Measurements from ENCODE around the gene TGFBR2. TPM values are rescaled to one million over a fixed set of nuclear protein-coding genes. Genes with fewer than 3 reads are reported as not detected.

TGFBR2 gene
- total and polyA plus RNA-seq, 10 of the 15 experiments (the other 5 are each of a cell fraction or from before 2014, with no cell fraction given) = 0.02 to 0.98 (median 0.18) TPM; not detected in 1

DNA sequence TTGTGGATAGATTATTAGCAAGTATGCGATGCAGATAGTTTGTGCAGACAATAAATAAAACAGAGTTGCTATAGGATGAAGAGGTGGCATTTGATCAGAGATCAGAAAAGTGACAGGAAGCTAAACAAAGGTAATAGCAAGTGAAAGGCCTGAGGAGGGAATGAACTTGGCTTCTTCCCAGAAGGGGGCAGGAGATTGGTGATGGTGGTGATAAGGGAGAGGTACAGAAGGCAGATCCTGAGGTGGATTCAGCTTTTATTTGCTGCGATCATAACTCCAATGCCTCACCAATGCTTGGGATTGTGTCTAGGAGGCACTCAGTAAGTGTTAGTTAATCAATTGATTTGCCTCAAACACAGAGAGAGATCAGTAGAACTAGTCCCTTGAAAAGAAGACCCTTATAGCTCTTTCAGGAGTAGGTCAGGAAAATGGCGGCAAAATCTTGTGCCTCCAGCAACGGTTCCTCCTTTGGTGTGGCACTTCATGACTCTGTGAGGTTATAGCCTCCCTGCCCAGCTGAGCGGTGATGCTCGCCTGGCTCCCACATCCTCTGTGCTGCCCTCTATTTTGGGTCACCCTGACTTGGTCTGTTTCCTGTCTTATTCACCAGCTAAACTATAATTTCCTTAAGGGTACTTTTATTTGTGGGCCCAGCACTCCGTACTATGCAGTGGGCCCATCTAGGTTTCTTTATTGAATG is 37.5 kb downstream of the TGFBR2 start:
- SMC1A ChIA-PET (ENCODE audit: uncharacterized antibody, unreplicated experiment) = interaction anchor here (4.6 kb wide), 1 partner anchor 15 kb away, joined by 23 read pairs; no protein-coding TSS in a partner anchor
- Histone ChIP-seq H3K27ac (ENCODE audit: control insufficient read depth, insufficient read depth) (no peak overlapping the region), H3K9me3 (replicated peaks; ENCODE audit: control insufficient read depth, insufficient read depth, low read length) (no peaks in the 10 kb centered on the region; the same call in 2 of the 3 replicates), H4K20me1 (ENCODE audit: control insufficient read depth, insufficient read depth) (no peaks in the 10 kb centered on the region), H3K4me3 (no peak overlapping the region), H3K27me3 (replicated peaks in 1 of 2; ENCODE audit: control insufficient read depth in 2 of 2, insufficient read depth in 2 of 2, low read length in 1 of 2) (no peaks in the 10 kb centered on the region; a peak in 1 of 4 replicates), H3K9ac (ENCODE audit: control insufficient read depth, insufficient read depth, low read length) (no peak overlapping the region), H3K4me2 (ENCODE audit: control insufficient read depth, insufficient read depth) (no peak overlapping the region), H3K79me2 (ENCODE audit: control insufficient read depth, insufficient read depth, low read length) (no peaks in the 10 kb centered on the region), H2AFZ (ENCODE audit: control insufficient read depth, low read depth, low read length) (no peak overlapping the region), H3K36me3 (ENCODE audit: control insufficient read depth in 2 of 2, insufficient read depth in 2 of 2, low read length in 1 of 2) (no peaks in the 10 kb centered on the region), H3K4me1 (ENCODE audit: control insufficient read depth, insufficient read depth, low read length) (peaks cover 32% of the 10 kb centered on the region)
- in situ Hi-C loops (cut with MboI) (no loop called here), intact Hi-C loops (cut with micrococcal nuclease; ENCODE audit: unreplicated experiment) (loop anchor here (2.0 kb wide), 1 partner anchor 15 kb away; no protein-coding TSS in a partner anchor)
- 47% methylated on average over 7 of the region's 7 CpGs for WGBS (ENCODE audit: insufficient coverage, insufficient replicate concordance, low lambda C conversion rate, missing lambda C conversion rate)
- peak; percentile 34; the same call in 2 of the 3 replicates for ATAC-seq
- no peak for TF ChIP-seq KAT2A (conservative IDR thresholded peaks at IDR 0.05; ENCODE audit: control insufficient read depth, low read depth, low read length)
- no peak for TF ChIP-seq RAD51 (IDR thresholded peaks at IDR 0.05)
- TF ChIP-seq CHD1 (IDR thresholded peaks at IDR 0.05; ENCODE audit: low read depth, low read length) = no peak
- TF ChIP-seq, protein P1, sequence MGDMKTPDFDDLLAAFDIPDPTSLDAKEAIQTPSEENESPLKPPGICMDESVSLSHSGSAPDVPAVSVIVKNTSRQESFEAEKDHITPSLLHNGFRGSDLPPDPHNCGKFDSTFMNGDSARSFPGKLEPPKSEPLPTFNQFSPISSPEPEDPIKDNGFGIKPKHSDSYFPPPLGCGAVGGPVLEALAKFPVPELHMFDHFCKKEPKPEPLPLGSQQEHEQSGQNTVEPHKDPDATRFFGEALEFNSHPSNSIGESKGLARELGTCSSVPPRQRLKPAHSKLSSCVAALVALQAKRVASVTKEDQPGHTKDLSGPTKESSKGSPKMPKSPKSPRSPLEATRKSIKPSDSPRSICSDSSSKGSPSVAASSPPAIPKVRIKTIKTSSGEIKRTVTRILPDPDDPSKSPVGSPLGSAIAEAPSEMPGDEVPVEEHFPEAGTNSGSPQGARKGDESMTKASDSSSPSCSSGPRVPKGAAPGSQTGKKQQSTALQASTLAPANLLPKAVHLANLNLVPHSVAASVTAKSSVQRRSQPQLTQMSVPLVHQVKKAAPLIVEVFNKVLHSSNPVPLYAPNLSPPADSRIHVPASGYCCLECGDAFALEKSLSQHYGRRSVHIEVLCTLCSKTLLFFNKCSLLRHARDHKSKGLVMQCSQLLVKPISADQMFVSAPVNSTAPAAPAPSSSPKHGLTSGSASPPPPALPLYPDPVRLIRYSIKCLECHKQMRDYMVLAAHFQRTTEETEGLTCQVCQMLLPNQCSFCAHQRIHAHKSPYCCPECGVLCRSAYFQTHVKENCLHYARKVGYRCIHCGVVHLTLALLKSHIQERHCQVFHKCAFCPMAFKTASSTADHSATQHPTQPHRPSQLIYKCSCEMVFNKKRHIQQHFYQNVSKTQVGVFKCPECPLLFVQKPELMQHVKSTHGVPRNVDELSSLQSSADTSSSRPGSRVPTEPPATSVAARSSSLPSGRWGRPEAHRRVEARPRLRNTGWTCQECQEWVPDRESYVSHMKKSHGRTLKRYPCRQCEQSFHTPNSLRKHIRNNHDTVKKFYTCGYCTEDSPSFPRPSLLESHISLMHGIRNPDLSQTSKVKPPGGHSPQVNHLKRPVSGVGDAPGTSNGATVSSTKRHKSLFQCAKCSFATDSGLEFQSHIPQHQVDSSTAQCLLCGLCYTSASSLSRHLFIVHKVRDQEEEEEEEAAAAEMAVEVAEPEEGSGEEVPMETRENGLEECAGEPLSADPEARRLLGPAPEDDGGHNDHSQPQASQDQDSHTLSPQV (IDR thresholded peaks at IDR 0.05) = no peak
- no peak for TF ChIP-seq PML (IDR thresholded peaks at IDR 0.05; ENCODE audit: low read length)
- no peak for TF ChIP-seq HDAC2 (IDR thresholded peaks at IDR 0.05)
- TF ChIP-seq HDGF (IDR thresholded peaks at IDR 0.05) = no peak
- TF ChIP-seq NRF1 (conservative IDR thresholded peaks at IDR 0.05; ENCODE audit: low read depth, low read length) = no peak
- TF ChIP-seq NR2C2 (IDR thresholded peaks at IDR 0.05; ENCODE audit: borderline replicate concordance, control insufficient read depth, insufficient read length, low read depth) = no peak
- no peak for TF ChIP-seq TCF3 (IDR thresholded peaks at IDR 0.05; ENCODE audit: borderline replicate concordance, insufficient read depth, low read depth, low read length)
- no peak for TF ChIP-seq MYB (IDR thresholded peaks at IDR 0.05; ENCODE audit: borderline replicate concordance, low read depth, low read length)
- no peak for TF ChIP-seq STAT1 (conservative IDR thresholded peaks at IDR 0.05)
- TF ChIP-seq HDAC6 (IDR thresholded peaks at IDR 0.05; ENCODE audit: unreplicated experiment) = no peak
- TF ChIP-seq SIN3A (IDR thresholded peaks at IDR 0.05; ENCODE audit: low read depth, low read length) = no peak
- TF ChIP-seq BACH1 (IDR thresholded peaks at IDR 0.05; ENCODE audit: borderline replicate concordance) = no peak
- TF ChIP-seq IKZF1 (conservative IDR thresholded peaks at IDR 0.05) = no peak
- RAD21 ChIA-PET (ENCODE audit: unreplicated experiment) = no interaction called here
- DNase-seq (ENCODE audit: low read depth, low spot score) = no peak
- POLR2A ChIA-PET = no interaction called here
- no peak for FAIRE-seq
- CTCF ChIA-PET = interaction anchor here (1.0 kb wide), 1 partner anchor 14 kb away, joined by 3 read pairs; no protein-coding TSS in a partner anchor
- no TSS peak for BruUV-seq (replicated peaks)
